H1 (cell line): ENCODE data around the gene MFAP4.

ENCODE experiments used
- BRCA1 ChIP-seq: IDR thresholded peaks from 2 replicates; pipeline ENCODE4 v1.6.1; 2012; ENCODE audit warnings: low read depth, low read length, improper control_type of control experiment
- EP300 ChIP-seq, 2 experiments: IDR thresholded peaks; 1 replicate in 1 of 2; 2 replicates in 1 of 2; pipeline ENCODE4 v1.6.1; 2011 to 2012; ENCODE audit warnings: low read depth in 2 of 2, low read length in 2 of 2, mild to moderate bottlenecking in 2 of 2, borderline replicate concordance in 1 of 2, inconsistent platforms in 1 of 2, moderate library complexity in 1 of 2
- EZH2 ChIP-seq: fragments of 200-600 bp; sonication (generic); IDR thresholded peaks from 2 replicates; pipeline ENCODE4 v1.7.1; 2012; ENCODE audit warnings: low read depth, mild to moderate bottlenecking, moderate library complexity, low read length, inconsistent platforms; ENCODE audit not compliant: severe bottlenecking
- JUN ChIP-seq: IDR thresholded peaks from 2 replicates; pipeline ENCODE4 v1.6.1; 2011; ENCODE audit warnings: low read depth, mild to moderate bottlenecking, improper control_type of control experiment, low read length
- MAFK ChIP-seq: IDR thresholded peaks from 2 replicates; pipeline ENCODE4 v1.6.1; 2012; ENCODE audit warnings: low read depth, mild to moderate bottlenecking, improper control_type of control experiment, low read length
- RAD21 ChIP-seq, 2 experiments: IDR thresholded peaks in 1 of 2; conservative IDR thresholded peaks in 1 of 2; 2 replicates each; pipeline ENCODE4 v1.6.1; 2011; ENCODE audit warnings: low read depth in 2 of 2, low read length in 2 of 2, improper control_type of control experiment in 1 of 2, inconsistent platforms in 1 of 2, mild to moderate bottlenecking in 1 of 2, moderate library complexity in 1 of 2
- RFX5 ChIP-seq: IDR thresholded peaks from 2 replicates; pipeline ENCODE4 v1.6.1; 2011; ENCODE audit warnings: low read depth, low read length, improper control_type of control experiment, borderline replicate concordance
- SP1 ChIP-seq: IDR thresholded peaks from 2 replicates; pipeline ENCODE4 v1.6.1; 2011; ENCODE audit warnings: low read depth, low read length
- TF ChIP-seq, protein P1 (sequence below): IDR thresholded peaks from 2 replicates; pipeline ENCODE4 v1.6.1; 2012; ENCODE audit warnings: inconsistent platforms
- TF ChIP-seq, protein P2 (sequence below), 3 experiments: IDR thresholded peaks; 1 replicate in 2 of 3; 2 replicates in 1 of 3; pipeline versions ENCODE4 v1.5.1 to v1.6.1; 2011; ENCODE audit warnings: low read length in 3 of 3, mild to moderate bottlenecking in 3 of 3, inconsistent platforms in 2 of 3, low read depth in 1 of 3, moderate library complexity in 1 of 3; ENCODE audit not compliant: insufficient read depth in 1 of 3; ENCODE audit errors: control extremely low read depth in 1 of 3

DNA sequence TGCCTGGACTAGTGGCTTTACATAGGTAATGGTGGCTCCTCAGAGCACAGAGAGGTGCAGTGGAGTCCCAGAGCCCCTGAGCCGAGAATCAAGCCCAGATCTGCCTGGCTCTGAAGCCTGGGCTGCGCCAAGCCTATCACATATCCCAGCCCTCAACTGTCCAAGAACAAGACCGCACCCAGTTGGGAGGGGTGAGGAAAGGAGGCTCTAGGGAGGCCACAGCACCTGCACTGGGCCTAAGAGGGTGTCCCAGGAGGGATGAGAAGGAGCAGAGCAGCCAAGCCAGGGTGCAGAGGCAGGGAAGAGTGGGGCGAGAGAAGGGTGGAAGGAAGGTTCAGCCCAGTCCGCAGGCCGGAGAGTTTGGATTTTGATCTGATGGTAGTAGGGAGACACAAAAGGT is 23.1 kb upstream of the MFAP4 start:
- TF ChIP-seq, protein P1, sequence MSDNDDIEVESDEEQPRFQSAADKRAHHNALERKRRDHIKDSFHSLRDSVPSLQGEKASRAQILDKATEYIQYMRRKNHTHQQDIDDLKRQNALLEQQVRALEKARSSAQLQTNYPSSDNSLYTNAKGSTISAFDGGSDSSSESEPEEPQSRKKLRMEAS, result no peak
- TF ChIP-seq, protein P2, sequence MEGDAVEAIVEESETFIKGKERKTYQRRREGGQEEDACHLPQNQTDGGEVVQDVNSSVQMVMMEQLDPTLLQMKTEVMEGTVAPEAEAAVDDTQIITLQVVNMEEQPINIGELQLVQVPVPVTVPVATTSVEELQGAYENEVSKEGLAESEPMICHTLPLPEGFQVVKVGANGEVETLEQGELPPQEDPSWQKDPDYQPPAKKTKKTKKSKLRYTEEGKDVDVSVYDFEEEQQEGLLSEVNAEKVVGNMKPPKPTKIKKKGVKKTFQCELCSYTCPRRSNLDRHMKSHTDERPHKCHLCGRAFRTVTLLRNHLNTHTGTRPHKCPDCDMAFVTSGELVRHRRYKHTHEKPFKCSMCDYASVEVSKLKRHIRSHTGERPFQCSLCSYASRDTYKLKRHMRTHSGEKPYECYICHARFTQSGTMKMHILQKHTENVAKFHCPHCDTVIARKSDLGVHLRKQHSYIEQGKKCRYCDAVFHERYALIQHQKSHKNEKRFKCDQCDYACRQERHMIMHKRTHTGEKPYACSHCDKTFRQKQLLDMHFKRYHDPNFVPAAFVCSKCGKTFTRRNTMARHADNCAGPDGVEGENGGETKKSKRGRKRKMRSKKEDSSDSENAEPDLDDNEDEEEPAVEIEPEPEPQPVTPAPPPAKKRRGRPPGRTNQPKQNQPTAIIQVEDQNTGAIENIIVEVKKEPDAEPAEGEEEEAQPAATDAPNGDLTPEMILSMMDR (IDR thresholded peaks at IDR 0.05; ENCODE audit: control extremely low read depth in 1 of 3, insufficient read depth in 1 of 3, low read depth in 1 of 3, low read length in 3 of 3), result no peak
- TF ChIP-seq SP1 (no peak), BRCA1 (no peak), EP300 (IDR thresholded peaks at IDR 0.05; ENCODE audit: borderline replicate concordance in 1 of 2, low read depth in 2 of 2, low read length in 2 of 2) (no peak), JUN (no peak), EZH2 (no peak), MAFK (no peak), RAD21 (IDR thresholded peaks at IDR 0.05 in 1 of 2, conservative IDR thresholded peaks at IDR 0.05 in 1 of 2; ENCODE audit: low read depth in 2 of 2, low read length in 2 of 2) (no peak), RFX5 (no peak)
